ENCODE measurements around the gene KL. TPM values are rescaled to one million over a fixed set of nuclear protein-coding genes. Genes with fewer than 3 reads are reported as not detected.

Gene KL
- total and polyA plus RNA-seq, 2 experiments from 2014 or later, result 0.03 TPM; not detected in 1

- no peak overlapping the region for H3K27ac Mint-ChIP-seq
- TF ChIP-seq CREB1 (CRISPR knock-in tag; IDR thresholded peaks at IDR 0.05; ENCODE audit: low read depth) (no peak), NANOG (IDR thresholded peaks at IDR 0.05; ENCODE audit: borderline replicate concordance) (no peak), ZNF331 (CRISPR knock-in tag; IDR thresholded peaks at IDR 0.05; ENCODE audit: low read depth) (no peak), ETS1 (IDR thresholded peaks at IDR 0.05) (no peak), JUNB (IDR thresholded peaks at IDR 0.05; ENCODE audit: unreplicated experiment) (no peak), ZNF462 (CRISPR knock-in tag; IDR thresholded peaks at IDR 0.05) (no peak), EZH2phosphoT487 (IDR thresholded peaks at IDR 0.05; ENCODE audit: unreplicated experiment) (no peak), STAT1 (IDR thresholded peaks at IDR 0.05; ENCODE audit: unreplicated experiment) (no peak), REST (IDR thresholded peaks at IDR 0.05; ENCODE audit: unreplicated experiment) (no peak), POLR2AphosphoS5 (IDR thresholded peaks at IDR 0.05; ENCODE audit: low read depth) (no peak), EZH2 (IDR thresholded peaks at IDR 0.05; ENCODE audit: low read depth, unreplicated experiment) (no peak), CTCF (conservative IDR thresholded peaks at IDR 0.05; ENCODE audit: low read depth in 2 of 2) (no peak), ZNF114 (CRISPR knock-in tag; IDR thresholded peaks at IDR 0.05) (no peak)
- H3K36me3 Mint-ChIP-seq (ENCODE audit: low read depth), result no peaks in the 10 kb centered on the region
- ATAC-seq, result no peak
- H3K4me2 ChIP-seq, result no peak overlapping the region
- H3K4me3 Mint-ChIP-seq, result no peak overlapping the region
- H3K27ac ChIP-seq (ENCODE audit: low read depth), result no peak overlapping the region
- no peaks in the 10 kb centered on the region; the same call in 1 of the 2 replicates for H4K20me1 ChIP-seq (replicated peaks; ENCODE audit: insufficient read depth)
- H3F3A ChIP-seq (replicated peaks; ENCODE audit: low read depth), result no peaks in the 10 kb centered on the region
- peaks cover 14% of the 10 kb centered on the region for H3K4me1 Mint-ChIP-seq
- no peaks in the 10 kb centered on the region for H3K4me1 ChIP-seq (ENCODE audit: insufficient read depth)
- peak overlapping the region; percentile 67; the same call in 1 of the 2 replicates for H2AFZ ChIP-seq
- no peaks in the 10 kb centered on the region for H3K27me3 Mint-ChIP-seq (ENCODE audit: insufficient read depth, low read depth, poor library complexity)
- H3K4me3 ChIP-seq, result no peak overlapping the region
- no peaks in the 10 kb centered on the region for H3K79me2 ChIP-seq (replicated peaks; ENCODE audit: insufficient read depth)
- H3K27me3 ChIP-seq (ENCODE audit: insufficient read depth), result no peaks in the 10 kb centered on the region
- 0 out of 2 replicates have a peak, but pooled peaks cover 3% of the 10 kb centered on the region for H3K9me2 ChIP-seq (ENCODE audit: insufficient read depth)
- H3K36me3 ChIP-seq (ENCODE audit: insufficient read depth), result no peaks in the 10 kb centered on the region
- no peaks in the 10 kb centered on the region; the same call in 2 of the 3 replicates for H3K9me3 Mint-ChIP-seq
- no peak for DNase-seq (ENCODE audit: low spot score)
These were observed 54.5 kb downstream of the KL start for GRCh38 chr13:33070713-33071112.
